Cardiac ventricle fibroblast (primary cell): ENCODE results near the gene TRNAU1AP. TPM values are rescaled to one million over a fixed set of nuclear protein-coding genes. Genes with fewer than 3 reads are reported as not detected.

ENCODE experiments used
- total RNA-seq: library from RNA; depleted of rRNA; stranded (reverse); fragments of >200 nt; gene quantifications from 2 replicates; pipeline ENCODE4 v1.2.3, GENCODE V29; 2015

TRNAU1AP gene
- total RNA-seq: 13.8 and 16.1 TPM in 2 replicates

DNA sequence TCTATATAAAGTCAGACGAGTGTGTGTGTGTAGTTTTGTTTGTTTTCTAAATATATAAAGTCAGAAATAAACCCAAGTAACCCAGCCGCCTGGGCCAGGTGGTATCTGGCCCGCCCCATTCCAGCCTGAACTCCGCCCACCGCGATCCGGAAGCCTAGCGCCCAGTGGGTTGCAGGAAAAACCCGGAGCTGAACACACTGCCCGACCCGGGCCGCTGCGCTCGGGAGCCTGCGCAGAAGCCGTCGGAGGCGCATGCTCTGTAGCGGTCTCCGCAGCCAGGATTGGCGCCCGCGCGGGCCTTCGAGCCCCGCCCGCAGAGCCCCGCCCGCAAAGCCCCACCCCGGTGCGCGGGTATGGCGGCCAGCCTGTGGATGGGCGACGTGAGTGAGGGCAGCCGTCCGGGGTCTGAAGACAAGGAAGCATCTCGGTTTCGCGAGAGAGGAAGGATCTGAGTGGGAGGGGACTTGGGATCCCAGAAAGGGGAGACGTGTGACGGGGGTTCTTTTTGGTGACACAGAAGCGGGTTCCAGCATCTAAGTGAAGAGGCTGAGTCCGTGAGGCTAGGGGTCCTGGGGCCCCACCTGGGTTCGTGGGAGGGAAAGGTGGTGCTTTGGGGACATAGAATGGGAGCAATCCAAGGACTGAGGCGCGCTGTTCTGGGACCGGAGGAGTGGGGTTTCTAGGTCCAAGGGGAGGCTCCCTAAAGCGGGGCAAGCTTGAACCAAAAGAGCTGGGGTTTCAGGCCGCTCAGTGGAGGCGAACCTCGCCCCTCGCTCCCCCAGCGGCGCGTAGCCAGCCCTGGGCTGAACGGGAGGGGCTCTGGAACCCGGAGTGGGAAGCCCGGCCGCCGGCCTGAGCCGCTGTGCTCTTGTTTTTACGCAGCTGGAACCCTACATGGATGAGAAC, at the start of gene TRNAU1AP:
TRNAU1AP (plus strand) TSS at position 328 of the 906 bp plus-strand sequence; CDS start at position 354, 26 bp downstream.

DNA sequence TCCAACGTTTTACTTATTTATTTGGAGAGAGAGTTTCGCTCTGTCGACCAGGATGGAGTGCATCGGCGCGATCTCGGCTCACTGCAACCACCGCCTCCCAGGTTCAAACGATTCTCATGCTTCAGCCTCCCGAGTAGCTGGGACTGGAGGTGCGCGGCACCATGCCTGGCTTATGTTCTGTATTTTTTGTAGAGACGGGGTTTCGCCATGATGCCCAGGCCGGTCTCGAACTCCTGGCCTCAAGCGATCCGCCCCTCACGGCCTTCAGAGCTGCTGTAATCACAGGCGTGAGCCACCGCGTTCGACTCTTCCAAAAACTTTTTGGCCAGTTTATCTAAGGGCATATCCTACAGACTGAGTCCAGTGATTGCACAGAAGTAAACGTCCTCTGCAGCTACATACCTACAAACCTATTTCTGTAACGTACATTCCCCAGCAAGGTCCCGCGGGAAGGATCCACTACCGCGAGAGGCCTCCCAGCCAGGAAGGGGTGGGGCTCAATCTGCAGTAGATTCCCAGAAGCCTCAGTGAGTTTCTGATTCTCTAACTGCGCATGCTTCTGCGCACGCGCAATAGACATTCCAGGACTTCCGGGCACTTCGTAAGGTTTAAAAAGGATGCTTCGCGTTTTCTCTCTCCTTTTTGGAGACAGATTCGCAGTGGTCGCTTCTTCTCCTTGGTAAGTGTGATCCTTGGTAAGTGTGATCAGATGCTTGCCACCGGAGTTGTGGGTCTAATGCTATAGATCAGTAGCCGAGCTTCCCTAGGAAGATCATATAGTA, 47.3 kb upstream of the TRNAU1AP start, which contains the start of gene RCC1:
RCC1 (plus strand) TSS at position 638 of the 782 bp plus-strand sequence. CDS start 23,824 bp downstream, outside the sequence.

DNA sequence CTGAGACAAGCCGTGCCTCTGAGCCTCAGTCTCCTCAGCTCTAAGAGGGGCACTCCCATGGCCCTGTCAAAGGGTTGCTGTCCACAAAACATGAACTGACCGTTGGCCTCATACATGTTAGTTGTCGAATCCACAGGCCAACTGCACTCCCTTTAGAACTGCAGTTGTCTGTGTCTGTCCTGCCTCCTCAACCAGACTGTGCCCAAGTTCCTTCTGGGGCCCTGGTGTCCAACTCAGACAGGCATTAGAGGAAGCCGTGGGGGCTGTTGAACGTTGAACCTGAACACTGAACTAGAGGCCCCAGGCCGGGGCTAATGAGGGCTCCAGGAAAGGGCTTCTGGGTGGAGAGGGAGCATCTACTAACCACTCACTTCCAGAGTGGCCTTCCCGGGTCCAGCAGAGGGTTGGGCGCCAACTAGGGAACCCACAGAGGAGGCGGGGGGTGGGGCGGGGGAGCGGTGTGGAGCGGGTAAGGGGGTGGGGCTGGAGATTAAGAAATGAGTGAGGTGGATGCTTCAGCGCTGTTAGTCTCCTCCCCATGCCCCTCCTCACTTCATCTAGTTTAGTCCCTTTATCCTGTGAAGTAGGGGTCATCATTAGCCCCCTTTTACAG, 38.9 kb downstream of the TRNAU1AP start, which contains the start of gene RAB42:
RAB42 (plus strand) TSS at position 558 of the 613 bp plus-strand sequence. CDS start 247 bp downstream, outside the sequence.

Other genes with a start within 250 kb of the TRNAU1AP start
- 13.1 and 15.4 TPM in 2 replicates for gene MED18, start 224.0 kb upstream of the TRNAU1AP start, total RNA-seq
- 6.6 and 8.3 TPM in 2 replicates for gene PHACTR4, start 183.3 kb upstream of the TRNAU1AP start, total RNA-seq
- gene RCC1, start 47.0 kb upstream of the TRNAU1AP start, total RNA-seq: 28.1 and 35.4 TPM in 2 replicates
- 3.2 and 6.8 TPM in 2 replicates for gene RAB42, start 39.2 kb downstream of the TRNAU1AP start, total RNA-seq
- gene TAF12, start 90.0 kb downstream of the TRNAU1AP start, total RNA-seq: 24.1 and 29.5 TPM in 2 replicates
- not detected in 2 replicates for gene RNU11, start 95.5 kb downstream of the TRNAU1AP start, total RNA-seq
- gene GMEB1, start 115.7 kb downstream of the TRNAU1AP start, total RNA-seq: 5.9 and 7.1 TPM in 2 replicates
- gene YTHDF2, start 183.9 kb downstream of the TRNAU1AP start, total RNA-seq: 39.8 and 44.1 TPM in 2 replicates